Gastroesophageal sphincter (tissue), 4 donors: ENCODE data around the gene LCNL1. TPM values are rescaled to one million over a fixed set of nuclear protein-coding genes. Genes with fewer than 3 reads are reported as not detected.
A peak's percentile ranks its signal among the peaks of the same experiment; 100 is the strongest.

Experiments
- ATAC-seq: fragments of 150-250 bp; one replicate; pipeline ENCODE4 v1.9.1; 2016; ENCODE audit warnings: mild to moderate bottlenecking, moderate library complexity
- H3K27ac ChIP-seq, 4 donors: fragments of 200-600 bp; sonication (generic) in 3 of 4; 1 replicate in 3 of 4; 2 replicates in 1 of 4; pipeline ENCODE4 v1.5.1; 2016 to 2019
- H3K27me3 ChIP-seq: fragments of 200-600 bp; sonication (generic); one replicate; pipeline ENCODE4 v1.5.1; 2019
- H3K36me3 ChIP-seq, 2 donors: fragments of 200-600 bp; sonication (generic); one replicate each; pipeline ENCODE4 v1.5.1; 2019; ENCODE audit warnings: control low read depth in 1 of 2
- H3K4me1 ChIP-seq, 3 donors: fragments of 200-600 bp; sonication (generic); 1 replicate in 2 of 3; 2 replicates in 1 of 3; pipeline ENCODE4 v1.5.1; 2016 to 2019; ENCODE audit warnings: control low read depth in 2 of 3
- H3K4me3 ChIP-seq, 2 donors: fragments of 200-600 bp; sonication (generic); one replicate each; pipeline ENCODE4 v1.5.1; 2019; ENCODE audit warnings: mild to moderate bottlenecking in 1 of 2, moderate library complexity in 1 of 2
- H3K9me3 ChIP-seq, 3 donors: fragments of 200-600 bp; sonication (generic); one replicate each; pipeline ENCODE4 v1.5.1; 2017 to 2019; ENCODE audit warnings: control low read depth in 2 of 3
- EP300 ChIP-seq: sonication (generic); formaldehyde crosslinking; IDR thresholded peaks from one replicate; pipeline ENCODE4 v1.6.1; 2017; ENCODE audit warnings: antibody characterized with exemption, mild to moderate bottlenecking
- POLR2A ChIP-seq, 2 donors: fragments of 450-650 bp; IDR thresholded peaks; one replicate each; pipeline ENCODE4 v1.6.1; 2017; ENCODE audit warnings: antibody characterized with exemption in 2 of 2, mild to moderate bottlenecking in 2 of 2, moderate library complexity in 1 of 2
- POLR2AphosphoS5 ChIP-seq: sonication (generic); formaldehyde crosslinking; IDR thresholded peaks from one replicate; pipeline ENCODE4 v1.6.1; 2017; ENCODE audit warnings: antibody characterized with exemption
- WGBS, 2 donors: methylation state at CpG; one replicate each; pipeline ENCODE4 v1.1.5; 2018; ENCODE audit warnings: low coverage in 1 of 2; 5-methylcytosine and 5-hydroxymethylcytosine counted together
- total RNA-seq, 4 donors: library from RNA; depleted of rRNA; stranded (reverse); fragments of >200 nt; gene quantifications; one replicate each; pipeline ENCODE4 v1.1.0, GENCODE V29; 2016
- TF ChIP-seq, protein P1 (sequence below), 4 experiments: fragments of 200-600 bp in 2 of 4; fragments of 450-650 bp in 2 of 4; sonication (generic) in 1 of 4; IDR thresholded peaks; one replicate each; pipeline ENCODE4 v1.5.1; 2017 to 2019; ENCODE audit warnings: antibody characterized with exemption in 4 of 4, mild to moderate bottlenecking in 2 of 4, moderate library complexity in 2 of 4

Gene LCNL1
- total RNA-seq, 4 donors from 2014 or later = 0.40 TPM; not detected in 2

DNA sequence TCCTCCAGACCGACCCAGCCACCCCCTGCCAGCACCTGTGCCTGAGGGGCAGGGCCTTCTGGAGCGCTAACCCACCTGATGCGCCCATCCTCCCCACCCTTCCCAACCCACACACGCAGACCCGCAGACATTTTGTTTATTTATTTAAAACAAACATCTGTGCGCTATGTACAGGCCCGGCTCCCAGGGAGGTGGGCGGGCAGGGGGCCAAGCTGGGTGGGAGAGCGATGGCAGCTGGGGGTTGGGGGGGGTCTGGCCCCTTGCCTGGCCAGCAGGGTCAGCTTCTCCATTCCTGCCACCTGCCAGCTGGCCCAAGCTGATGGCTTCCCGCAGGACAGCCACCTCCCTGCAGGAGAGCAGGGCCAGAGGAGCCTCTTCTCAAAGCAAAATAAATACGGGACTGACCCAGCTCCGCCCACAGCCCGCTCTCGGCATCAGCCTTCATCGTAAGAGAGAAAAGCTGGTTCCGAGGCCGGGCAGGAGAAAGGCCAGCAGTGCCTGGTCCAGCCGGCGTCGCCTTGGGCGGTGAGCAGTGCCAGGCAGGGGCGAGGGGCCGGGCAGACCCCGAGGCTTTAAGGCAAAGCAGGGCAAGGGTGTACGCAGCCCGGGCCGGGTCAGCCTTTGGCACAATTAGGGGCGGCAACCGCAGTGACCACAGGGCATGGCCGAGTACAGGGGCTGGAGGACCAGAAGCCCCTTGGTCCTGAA lies 24.5 kb downstream of the LCNL1 start:
- Histone ChIP-seq H3K4me3 (no peak overlapping the region), H3K36me3 (peaks cover 0 to 49% of the 10 kb centered on the region in 2 donors), H3K4me1 (peaks cover 0 to 19% (median 5%) of the 10 kb centered on the region in 3 donors), H3K9me3 (no peaks in the 10 kb centered on the region), H3K27ac (no peak overlapping the region), H3K27me3 (no peaks in the 10 kb centered on the region)
- peak; percentile 32 for ATAC-seq
- no peak for TF ChIP-seq POLR2A (IDR thresholded peaks at IDR 0.05)
- TF ChIP-seq EP300 = no peak
- TF ChIP-seq POLR2AphosphoS5 = no peak
- TF ChIP-seq, protein P1, sequence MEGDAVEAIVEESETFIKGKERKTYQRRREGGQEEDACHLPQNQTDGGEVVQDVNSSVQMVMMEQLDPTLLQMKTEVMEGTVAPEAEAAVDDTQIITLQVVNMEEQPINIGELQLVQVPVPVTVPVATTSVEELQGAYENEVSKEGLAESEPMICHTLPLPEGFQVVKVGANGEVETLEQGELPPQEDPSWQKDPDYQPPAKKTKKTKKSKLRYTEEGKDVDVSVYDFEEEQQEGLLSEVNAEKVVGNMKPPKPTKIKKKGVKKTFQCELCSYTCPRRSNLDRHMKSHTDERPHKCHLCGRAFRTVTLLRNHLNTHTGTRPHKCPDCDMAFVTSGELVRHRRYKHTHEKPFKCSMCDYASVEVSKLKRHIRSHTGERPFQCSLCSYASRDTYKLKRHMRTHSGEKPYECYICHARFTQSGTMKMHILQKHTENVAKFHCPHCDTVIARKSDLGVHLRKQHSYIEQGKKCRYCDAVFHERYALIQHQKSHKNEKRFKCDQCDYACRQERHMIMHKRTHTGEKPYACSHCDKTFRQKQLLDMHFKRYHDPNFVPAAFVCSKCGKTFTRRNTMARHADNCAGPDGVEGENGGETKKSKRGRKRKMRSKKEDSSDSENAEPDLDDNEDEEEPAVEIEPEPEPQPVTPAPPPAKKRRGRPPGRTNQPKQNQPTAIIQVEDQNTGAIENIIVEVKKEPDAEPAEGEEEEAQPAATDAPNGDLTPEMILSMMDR (IDR thresholded peaks at IDR 0.05) = no peak
- WGBS, 2 donors = 29% methylated on average over 3 of the region's 30 CpGs; no CpG with 5 or more reads in 1 of the 2 donors

DNA sequence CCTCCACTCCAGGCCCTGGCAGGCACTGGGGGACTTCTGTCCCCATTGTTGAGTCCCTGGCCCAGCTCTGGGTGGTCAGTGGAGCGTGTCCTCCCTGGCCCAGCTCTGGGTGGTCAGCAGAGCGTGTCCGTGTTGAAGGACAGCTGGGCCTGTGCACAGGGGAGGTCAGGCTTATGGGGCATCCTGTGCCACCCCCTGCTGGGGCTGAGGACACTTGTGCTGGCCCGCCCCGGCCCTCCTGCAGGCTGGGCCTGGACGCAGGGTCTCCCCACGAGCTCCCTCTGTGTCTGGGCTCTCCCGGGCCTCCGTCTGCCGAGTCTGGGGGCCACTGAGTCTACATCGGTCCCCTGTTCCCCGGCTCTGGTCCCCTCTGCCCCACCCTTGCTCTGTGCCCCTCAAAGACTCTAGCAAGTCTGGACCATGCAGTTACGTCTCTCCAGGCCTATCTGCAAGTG lies 25.1 kb downstream of the LCNL1 start:
- no peak for ATAC-seq
- 82 to 100% methylated on average over 1 to 3 of the region's 13 CpGs for WGBS, 2 donors
- H3K27ac ChIP-seq = no peak overlapping the region
- TF ChIP-seq POLR2AphosphoS5 (no peak), POLR2A (IDR thresholded peaks at IDR 0.05) (no peak), EP300 (no peak)
- TF ChIP-seq, protein P1 (IDR thresholded peaks at IDR 0.05) = no peak
- no peak overlapping the region for H3K4me3 ChIP-seq
- no peaks in the 10 kb centered on the region for H3K9me3 ChIP-seq
- H3K27me3 ChIP-seq = no peaks in the 10 kb centered on the region
- H3K36me3 ChIP-seq = peaks cover 0 to 55% of the 10 kb centered on the region in 2 donors
- H3K4me1 ChIP-seq = peaks cover 0 to 19% (median 5%) of the 10 kb centered on the region in 3 donors

DNA sequence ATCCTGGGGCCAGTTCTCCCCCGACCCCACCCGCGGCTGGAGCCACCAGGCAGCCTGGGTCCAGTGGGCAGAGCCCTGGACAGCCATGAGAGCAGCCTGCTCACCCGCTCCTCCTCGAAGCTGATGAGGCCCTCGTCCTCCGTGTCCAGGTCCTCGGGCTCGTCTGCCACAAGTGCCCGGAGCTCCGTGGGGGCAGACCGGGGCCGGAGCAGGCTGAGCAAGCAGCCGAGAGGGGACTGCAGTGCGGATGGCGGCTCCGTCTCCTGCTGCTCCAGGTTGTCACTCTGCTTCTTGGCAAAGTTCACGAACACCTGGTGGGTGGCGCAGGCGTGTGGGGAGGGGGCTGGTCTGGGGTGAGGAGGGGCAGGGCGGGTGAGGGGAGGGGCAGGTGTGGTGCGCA lies 25.5 kb downstream of the LCNL1 start:
- 80% methylated on average over 1 of the region's 22 CpGs; no CpG with 5 or more reads in 1 of the 2 donors for WGBS, 2 donors
- Histone ChIP-seq H3K27ac (no peak overlapping the region), H3K4me1 (peaks cover 0 to 19% (median 5%) of the 10 kb centered on the region in 3 donors), H3K27me3 (no peaks in the 10 kb centered on the region), H3K9me3 (no peaks in the 10 kb centered on the region), H3K36me3 (peaks cover 0 to 60% of the 10 kb centered on the region in 2 donors), H3K4me3 (no peak overlapping the region)
- TF ChIP-seq EP300 (no peak), POLR2A (IDR thresholded peaks at IDR 0.05) (no peak), POLR2AphosphoS5 (no peak)
- TF ChIP-seq, protein P1 (IDR thresholded peaks at IDR 0.05) = no peak
- no peak for ATAC-seq

DNA sequence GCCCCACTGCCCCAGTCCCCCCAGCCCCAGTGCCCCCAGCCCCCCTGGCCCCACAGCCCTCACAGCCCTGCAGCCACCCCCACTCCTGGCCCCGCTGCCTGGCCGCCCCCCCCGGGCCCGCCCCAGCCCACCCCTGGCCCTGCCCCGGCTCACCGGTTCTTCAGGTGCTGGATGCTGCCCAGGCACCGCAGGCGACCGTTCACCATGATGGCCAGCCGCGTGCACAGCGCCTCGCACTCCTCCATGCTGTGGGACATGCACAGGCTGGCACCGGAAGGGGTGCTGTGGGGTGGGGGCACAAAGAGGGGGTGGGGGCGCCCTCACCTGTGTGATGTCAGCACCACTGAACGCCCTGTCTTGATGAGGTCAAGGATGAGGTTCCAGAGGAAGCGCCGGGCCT lies 26.4 kb downstream of the LCNL1 start:
- Histone ChIP-seq H3K27me3 (no peaks in the 10 kb centered on the region), H3K9me3 (no peaks in the 10 kb centered on the region), H3K4me3 (no peak overlapping the region), H3K4me1 (peaks cover 0 to 19% (median 5%) of the 10 kb centered on the region in 3 donors), H3K27ac (no peak overlapping the region), H3K36me3 (peaks cover 0 to 69% of the 10 kb centered on the region in 2 donors)
- no peak for ATAC-seq
- TF ChIP-seq EP300 (no peak), POLR2AphosphoS5 (no peak), POLR2A (IDR thresholded peaks at IDR 0.05) (no peak)
- TF ChIP-seq, protein P1 (IDR thresholded peaks at IDR 0.05) = no peak
- WGBS, 2 donors = 90% methylated on average over 2 of the region's 18 CpGs; no CpG with 5 or more reads in 1 of the 2 donors
